C1 segment of cervical spinal cord (tissue), 14 donors: ENCODE results near the gene AUNIP.

Source experiments
- DNase-seq, 14 donors: peaks; one replicate each; lab custom pipeline; 2025; lab: John Stamatoyannopoulos, UW

Gene AUNIP

GRCh38 chr1:25796811-25797458 is 62.3 kb downstream of the AUNIP start:
- peak in 12 of 14 donors; percentile 26 to 79 (median 67) for DNase-seq

GRCh38 chr1:25795946-25796810 is 63.1 kb downstream of the AUNIP start:
- DNase-seq = peak in 4 of 14 donors; percentile 51 to 79 (median 54)

- DNase-seq = no peak
These were observed 64.0 kb downstream of the AUNIP start for GRCh38 chr1:25795211-25795610.

- DNase-seq = no peak
These were observed 64.9 kb downstream of the AUNIP start for GRCh38 chr1:25794325-25794724.

- DNase-seq = peak in 1 of 14 donors; percentile 67
These were observed 65.6 kb downstream of the AUNIP start for GRCh38 chr1:25793585-25794170.

GRCh38 chr1:25792115-25792514 is 67.1 kb downstream of the AUNIP start:
- no peak for DNase-seq

- no peak for DNase-seq
These were observed 68.8 kb downstream of the AUNIP start for GRCh38 chr1:25790472-25790871.

- DNase-seq = no peak
These were observed 71.5 kb downstream of the AUNIP start for GRCh38 chr1:25787760-25788166.

- DNase-seq = no peak
These were observed 72.1 kb downstream of the AUNIP start for GRCh38 chr1:25786887-25787759.

GRCh38 chr1:25785333-25786067 is 73.8 kb downstream of the AUNIP start:
- no peak for DNase-seq

- peak in 1 of 14 donors; percentile 80 for DNase-seq
These were observed 74.6 kb downstream of the AUNIP start for GRCh38 chr1:25784575-25785051.
